Measurements from ENCODE around the gene IDH2.
"Not testable (repeated sequence)": the region's sequence is repeated elsewhere in the genome, so short reads cannot be mapped to it uniquely, and the experiment has no call there.

IDH2 gene

DNA sequence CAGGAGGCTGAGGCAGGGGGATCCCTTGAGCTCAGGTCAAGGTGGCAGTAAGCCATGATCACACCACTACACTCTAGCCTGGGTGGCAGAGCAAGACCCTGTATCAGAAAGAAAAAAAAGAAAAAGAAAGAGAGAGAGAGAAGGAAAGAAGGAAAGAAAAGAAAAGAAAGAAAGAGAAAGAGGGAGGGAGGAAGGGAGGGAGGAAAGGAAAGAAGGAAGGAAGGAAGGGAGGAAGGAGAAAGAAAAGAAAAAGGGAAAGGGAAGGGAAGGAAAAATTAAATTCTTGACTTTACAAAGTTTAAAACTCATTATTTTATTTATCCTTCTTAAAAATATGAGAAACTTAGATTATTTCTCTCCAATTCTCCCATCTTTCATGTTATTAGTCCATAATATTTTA is 17.1 kb upstream of the IDH2 start:
- in situ Hi-C loops (cut with HindIII; ENCODE audit: low sequenced_read_pairs), result no loop called here

DNA sequence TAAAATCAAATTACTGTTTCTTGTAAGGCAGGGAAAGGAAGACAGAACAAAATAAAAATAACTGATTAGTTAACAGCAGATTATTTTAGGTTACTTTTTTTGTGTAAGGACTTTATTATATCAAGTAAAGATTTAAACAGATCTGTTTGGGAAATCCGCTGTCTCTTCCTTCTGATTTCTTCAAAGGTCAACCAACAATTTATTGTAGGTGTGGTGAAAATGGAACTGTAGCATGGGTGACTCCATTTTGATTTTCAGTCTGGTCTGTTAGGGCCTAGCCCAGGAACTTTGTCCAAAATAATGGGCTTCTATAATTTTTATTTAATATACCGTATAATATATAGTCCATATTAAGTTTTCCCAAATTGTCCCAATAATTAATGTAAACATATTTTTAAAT is 13.5 kb upstream of the IDH2 start:
- in situ Hi-C loops (cut with HindIII; ENCODE audit: low sequenced_read_pairs), result no loop called here

DNA sequence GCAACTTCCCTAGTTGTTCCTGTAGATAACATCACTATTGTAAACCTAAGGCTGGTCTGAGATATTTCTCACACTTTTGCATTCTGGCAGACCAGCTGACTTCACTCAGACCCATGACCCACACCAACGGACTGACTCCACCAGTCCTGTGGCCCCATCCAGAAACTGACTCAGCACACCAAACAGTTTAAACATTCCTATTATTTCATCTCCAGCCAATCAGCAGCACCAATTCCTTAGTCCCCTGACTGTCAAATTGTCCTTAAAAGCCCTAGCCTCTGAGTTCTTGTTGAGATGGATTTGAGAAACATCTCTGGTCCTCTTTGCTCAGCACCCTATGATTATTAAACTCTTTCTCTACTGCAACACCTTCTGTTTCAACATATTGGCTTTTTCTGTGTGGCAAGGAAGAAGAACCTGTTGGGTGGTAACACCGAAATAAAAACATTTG is 12.2 kb upstream of the IDH2 start:
- in situ Hi-C loops (cut with HindIII; ENCODE audit: low sequenced_read_pairs), result no loop called here

DNA sequence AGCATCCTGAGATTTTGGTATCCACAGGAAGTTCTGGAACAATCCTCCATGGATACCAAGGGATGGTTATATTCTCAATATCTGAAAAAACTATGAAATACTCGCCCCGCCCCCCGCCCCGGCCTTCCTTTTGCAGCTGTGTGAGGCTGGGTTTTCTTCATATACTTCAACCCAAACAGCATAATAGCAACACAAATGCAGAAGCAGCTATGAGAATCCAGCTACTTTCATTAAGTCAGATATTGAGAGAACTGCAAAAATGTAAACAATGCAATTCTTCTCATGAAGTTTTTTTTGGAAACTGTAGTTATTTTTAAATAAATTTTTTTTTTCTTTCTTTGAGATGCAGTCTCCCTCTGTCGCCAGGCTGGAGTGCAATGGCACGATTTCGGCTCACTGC is 10.9 kb upstream of the IDH2 start:
- in situ Hi-C loops (cut with HindIII; ENCODE audit: low sequenced_read_pairs), result no loop called here

DNA sequence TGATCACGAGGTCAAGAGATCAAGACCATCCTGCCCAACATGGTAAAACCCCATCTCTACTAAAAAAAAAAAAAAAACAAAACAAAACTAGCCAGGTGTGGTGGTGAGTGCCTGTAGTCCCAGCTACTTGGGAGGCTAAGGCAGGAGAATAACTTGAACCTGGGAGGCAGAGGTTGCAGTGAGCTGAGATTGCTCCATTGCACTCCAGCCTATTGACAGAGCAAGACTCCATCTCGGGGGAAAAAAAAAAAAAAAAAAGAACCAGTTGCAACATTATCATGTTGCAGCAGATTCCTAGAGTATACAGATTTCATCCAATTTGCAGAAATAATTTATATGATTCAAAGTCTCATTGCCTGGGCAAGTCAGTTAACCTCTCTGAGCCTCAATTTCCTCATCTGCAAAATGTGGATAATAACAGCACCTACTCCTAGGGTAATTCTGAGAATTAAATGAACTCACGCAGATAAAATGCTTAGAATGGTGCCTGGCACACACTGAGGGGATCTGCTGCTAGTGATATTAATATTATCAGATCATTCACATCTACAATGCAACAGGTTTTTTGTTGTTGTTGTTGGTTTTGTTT is 7.0 kb upstream of the IDH2 start:
- in situ Hi-C loops (cut with HindIII; ENCODE audit: low sequenced_read_pairs), result not testable (repeated sequence)

DNA sequence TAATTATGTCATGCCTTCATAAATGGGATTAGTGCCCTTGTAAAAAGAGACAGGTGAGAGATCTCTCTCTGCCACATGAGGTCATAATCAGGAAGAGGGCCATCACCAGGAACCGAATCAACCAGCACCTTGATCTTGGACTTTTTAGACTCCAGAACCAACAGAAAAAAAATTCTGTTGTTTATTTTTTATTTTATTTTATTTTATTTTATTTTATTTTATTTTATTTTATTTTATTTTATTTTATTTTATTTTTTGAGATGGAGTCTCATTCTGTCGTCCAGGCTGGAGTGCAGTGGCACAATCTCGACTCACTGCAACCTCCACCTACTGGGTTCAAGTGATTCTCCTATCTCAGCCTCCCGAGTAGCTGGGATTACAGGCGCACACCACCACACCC is 5.8 kb upstream of the IDH2 start:
- in situ Hi-C loops (cut with HindIII; ENCODE audit: low sequenced_read_pairs), result not testable (repeated sequence)

DNA sequence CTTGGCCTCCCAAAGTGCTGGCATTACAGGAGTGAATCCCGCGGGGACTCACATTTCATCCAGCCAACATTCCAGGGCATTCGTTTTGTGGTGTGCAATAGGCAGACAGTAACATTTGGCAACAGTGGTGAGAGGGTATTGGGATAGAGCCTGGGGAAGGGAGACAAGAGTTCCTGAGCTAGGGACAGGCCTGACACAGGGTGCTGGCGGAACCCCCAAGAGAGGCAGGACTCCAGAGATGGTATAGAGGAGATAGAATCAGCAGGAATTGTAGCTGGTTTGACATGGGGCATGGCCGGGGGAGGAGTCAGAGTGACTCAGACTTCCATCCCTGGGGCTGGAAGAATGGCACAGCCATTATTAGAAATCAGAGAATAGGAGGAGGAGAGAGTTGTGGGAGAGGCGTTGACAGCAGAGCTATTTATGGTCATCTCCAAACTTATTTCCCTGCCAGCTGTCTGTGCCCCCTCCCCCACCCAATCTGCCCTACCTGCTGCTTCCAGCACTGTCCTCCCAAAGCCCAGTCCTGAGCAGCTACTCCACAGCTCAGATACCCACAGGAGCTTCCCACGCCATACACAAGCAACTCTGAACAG is 4.4 kb upstream of the IDH2 start:
- in situ Hi-C loops (cut with HindIII; ENCODE audit: low sequenced_read_pairs), result no loop called here

DNA sequence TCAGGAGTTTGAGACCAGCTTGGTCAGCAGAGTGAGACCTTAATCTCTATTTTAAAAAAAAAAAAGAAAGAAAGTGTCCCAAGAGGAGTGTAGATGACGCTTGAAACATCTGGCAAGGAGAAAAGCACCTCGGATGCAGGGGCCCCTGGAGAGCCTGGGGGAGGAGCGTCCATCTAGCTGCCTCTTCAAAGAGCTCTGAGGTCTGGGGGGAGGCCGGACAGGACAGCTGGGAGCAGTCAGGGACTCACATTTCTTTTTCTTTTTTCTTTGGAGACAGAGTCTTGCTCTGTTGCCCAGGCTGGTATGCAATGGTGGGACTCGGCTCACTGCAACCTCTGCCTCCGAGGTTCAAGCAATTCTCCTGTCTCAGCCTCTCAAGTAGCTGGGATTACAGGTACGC is 3.3 kb upstream of the IDH2 start:
- in situ Hi-C loops (cut with HindIII; ENCODE audit: low sequenced_read_pairs), result no loop called here

DNA sequence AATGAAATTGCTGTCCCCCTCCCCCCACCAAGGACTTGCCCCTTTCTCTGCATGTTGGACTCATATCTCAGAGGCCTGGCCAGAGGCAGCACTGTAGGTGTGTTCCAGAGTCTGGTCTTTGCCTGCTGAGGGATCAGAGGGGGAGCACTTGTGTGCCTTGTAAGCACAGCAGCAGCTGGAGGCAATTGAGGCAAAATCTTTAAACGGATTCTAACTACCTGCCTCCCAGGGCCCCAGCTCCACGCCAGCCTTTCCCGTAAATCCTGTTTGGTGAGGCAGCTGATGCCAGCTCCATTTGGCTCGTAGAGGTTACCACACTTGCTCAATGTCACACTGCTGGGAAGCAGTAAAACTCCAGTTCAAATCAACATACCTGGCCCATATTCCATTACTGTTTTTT is 2.3 kb upstream of the IDH2 start:
- in situ Hi-C loops (cut with HindIII; ENCODE audit: low sequenced_read_pairs), result no loop called here

DNA sequence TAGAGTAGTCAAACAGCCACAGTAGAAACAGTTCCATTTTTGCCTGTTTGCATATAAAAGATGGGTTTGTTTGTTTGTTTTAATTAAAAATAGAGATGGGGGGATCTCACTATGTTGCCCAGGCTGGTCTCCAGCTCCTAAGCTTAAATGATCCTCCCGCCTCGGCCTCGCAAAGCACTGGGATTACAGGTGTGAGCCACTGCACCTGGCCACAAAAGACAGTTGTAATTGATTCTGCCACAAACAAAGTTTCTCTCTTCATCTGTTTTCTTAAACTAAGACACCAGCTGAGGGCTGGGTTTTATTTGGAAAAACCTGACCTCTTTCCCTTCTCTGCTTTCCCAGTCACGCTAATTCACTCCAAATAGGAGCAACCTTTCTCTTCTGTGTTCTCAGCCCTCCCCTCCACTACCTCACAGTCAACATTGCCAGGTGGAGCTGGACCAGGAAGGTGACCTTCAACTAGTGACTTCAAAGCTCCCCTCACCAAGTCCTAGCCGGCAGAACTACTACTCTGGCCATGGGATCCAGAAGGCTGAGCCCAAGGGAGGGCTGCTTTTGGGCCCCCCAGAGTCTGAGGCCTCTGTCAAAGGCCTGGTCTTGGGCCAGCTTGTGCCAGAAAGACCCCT is 1.5 kb upstream of the IDH2 start:
- in situ Hi-C loops (cut with HindIII; ENCODE audit: low sequenced_read_pairs), result no loop called here

DNA sequence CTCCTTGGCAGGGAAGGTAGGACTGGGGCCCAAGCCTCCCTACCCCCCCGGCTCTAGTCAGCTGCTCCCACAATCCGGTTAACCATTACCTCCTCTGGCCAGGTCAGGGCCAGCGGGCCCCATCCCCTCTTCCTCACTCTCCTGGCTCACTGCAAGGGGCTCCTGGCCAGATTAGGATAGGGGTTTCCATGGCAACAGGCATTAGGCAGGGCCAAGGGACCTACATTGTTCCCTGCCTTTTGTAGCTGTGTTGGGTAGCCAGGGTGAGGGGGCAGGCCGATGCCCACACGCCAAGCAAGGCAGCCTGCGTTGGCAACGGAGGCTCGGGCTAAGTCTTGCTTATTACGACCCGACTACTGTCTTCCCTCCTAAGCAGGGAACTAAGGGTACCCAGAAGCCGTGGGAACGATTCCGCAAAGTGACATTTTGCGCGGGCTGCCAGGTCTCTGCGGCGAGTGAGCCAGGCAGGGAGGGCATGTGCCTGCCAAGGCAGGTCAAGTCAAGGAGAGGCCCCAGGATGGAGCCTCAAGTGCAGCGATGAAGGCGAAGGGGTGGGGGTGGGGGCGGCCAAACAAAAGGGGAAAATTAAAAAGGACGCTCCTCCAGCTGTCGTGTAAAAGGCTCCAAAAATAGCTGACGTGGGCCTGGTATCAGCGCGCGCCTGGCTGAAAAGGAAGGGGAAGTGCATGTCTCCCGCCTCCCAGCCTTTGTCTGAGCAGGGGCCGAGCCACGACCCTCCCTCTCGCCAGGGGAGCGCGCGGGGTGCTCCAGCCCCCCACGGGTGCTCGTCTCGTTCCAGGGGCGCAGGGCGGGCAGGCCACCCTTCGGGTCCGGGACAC is 919 bp downstream of the IDH2 start:
- in situ Hi-C loops (cut with HindIII; ENCODE audit: low sequenced_read_pairs), result no loop called here

DNA sequence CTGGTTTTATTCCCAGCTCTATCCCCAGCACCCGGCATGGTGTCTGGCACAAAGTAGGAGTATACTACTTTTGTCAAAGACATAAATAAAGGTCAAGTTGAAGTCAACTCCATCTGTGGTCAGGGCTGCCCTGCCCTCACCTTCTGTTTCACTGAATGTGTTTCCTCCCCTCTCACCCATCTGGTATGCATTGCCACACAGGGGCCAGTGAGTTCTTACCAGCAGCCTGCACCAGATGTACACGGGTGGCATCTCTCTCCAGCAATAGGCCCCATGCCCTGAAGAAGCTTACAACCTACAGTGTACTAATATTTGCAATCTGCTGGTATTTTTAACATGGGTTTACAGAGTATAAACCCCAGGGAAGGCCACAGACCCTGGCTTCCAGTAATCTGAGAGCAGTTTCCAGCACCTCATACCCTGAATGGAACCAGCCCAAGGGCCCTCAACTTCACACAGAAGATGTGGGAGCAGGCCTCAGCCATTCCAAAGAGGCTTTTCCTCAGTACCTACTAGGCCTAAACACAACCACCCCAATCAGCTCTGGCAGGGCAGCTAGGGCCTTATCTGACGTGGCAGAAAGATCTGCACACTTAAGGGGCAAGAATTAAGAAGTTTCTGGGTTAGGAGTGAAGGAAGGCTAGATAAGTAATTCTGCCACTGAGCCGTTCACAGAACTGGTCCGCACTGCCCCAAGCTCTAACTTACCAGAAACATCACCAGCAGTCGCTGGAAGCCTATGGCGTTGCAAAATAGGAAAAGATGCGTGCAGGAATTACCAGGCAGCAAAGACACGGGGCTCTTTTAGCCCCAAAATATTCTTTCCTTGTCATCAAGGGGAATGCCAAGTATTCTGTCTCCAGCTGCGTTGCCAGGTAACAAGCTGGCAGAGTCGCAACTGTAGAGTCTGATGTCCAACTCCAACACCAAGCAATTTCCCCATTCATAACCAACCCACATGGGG is 2.1 kb downstream of the IDH2 start:
- in situ Hi-C loops (cut with HindIII; ENCODE audit: low sequenced_read_pairs), result no loop called here

DNA sequence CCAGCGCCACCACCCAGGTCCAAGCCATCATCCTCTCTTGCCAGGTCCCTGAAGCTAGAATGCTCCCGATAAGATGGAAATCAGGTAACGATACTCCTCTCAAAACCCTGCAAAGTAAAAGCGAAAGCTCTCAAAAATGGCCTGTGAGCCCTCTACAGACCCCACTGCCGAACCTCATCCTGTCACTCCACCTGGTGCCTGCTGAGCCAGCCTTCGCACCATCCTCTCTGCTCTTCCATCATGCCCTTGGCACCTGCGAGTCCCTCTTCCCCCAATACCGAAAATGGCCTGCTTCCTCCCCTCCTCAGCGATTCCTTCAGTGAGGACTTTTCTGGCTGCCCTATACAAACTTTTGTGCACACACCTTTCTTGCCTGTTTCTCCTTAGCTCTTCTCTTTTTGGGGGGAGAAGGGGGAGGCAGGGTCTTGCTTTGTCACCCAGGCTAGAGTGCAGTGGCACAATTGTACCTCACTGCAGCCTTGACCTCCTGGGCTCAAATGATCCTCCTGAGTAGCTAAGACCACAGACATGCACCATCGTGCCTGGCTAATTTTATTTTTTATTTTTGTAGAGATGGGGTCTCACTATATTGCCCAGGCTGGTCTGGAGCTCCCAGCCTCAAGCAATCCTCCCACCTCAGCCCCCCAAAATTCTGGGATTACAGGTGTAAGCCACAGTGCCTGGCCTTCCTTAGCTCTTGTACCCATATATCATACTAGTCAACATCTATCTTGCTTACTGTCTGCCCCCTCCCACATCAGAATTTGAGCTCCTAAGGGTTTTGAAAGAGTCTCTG is 3.0 kb downstream of the IDH2 start:
- in situ Hi-C loops (cut with HindIII; ENCODE audit: low sequenced_read_pairs), result no loop called here

DNA sequence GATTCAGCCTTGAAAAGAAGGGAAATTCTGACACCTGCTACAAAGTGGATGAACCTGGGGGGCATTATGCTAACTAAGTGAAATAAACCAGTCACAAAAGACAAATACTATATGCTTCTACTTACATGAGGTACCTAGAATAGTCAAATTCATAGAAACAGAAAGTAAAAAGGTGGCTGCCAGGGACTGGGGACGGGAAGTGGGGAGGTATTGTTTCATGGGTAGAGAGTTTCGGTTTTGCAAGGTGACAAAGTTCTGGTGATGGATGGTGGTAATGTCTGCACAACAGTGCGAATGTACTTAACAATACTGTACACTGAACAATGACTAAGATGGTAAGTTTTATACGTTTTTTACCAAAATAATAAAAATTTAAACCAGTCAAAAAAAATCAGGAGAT is 4.8 kb downstream of the IDH2 start:
- in situ Hi-C loops (cut with HindIII; ENCODE audit: low sequenced_read_pairs), result no loop called here

DNA sequence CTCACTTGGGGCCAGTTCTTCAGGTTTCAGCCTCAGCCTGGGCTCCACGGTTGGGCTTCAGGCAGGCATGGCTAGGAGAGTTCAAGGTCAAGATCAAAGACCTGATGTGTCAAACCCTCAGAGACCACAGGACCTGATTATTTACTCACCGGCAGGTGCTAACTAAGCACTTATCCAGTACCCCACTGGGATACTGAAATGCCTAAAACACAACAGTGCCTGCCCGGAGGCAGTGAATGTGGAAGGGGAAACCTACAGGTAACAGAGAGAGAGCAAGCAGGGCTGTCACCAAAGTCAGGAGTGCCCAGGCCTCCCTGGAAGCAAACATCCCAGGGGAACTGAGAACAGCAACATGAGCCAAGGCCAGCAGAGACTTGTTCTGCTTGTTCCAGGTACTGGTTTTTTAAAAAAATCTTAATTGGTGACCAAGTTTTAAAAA is 6.7 kb downstream of the IDH2 start:
- in situ Hi-C loops (cut with HindIII; ENCODE audit: low sequenced_read_pairs), result no loop called here

DNA sequence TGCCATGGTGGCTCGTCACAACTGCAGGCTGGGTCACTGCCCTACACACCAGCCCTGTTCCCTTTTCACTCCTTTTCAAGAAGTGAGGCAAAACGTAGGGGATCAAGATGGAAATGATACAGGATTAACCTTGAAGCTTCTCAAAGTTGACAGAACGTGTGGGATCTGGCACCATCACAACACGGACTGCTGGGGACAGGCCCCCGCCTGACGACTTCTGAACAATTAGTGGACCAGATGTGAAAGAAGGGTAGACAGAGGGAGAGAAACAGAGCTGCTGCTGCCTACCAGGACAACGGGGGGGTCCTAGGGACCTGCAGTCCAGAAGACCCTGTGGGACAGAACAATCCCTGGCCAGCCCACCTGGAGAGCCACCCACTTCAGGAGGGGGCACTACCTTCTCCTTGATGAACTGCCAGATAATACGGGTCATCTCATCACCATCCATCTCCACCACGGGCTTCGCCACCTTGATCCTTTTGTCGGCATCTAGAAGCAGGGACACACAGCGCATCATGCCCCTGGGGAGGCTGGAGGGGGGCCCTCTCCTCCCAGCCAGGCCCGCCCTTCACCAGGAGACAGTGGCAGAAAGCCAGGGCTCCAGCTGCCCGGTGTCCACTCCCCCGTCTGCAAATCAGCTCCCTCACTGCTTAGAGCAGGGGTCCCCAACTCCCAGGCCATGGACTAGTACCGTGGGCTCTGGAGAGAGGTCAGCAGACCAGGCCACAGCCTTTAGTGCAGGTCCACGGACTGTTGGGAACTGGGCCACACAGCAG is 10.9 kb downstream of the IDH2 start:
- in situ Hi-C loops (cut with HindIII; ENCODE audit: low sequenced_read_pairs), result no loop called here

DNA sequence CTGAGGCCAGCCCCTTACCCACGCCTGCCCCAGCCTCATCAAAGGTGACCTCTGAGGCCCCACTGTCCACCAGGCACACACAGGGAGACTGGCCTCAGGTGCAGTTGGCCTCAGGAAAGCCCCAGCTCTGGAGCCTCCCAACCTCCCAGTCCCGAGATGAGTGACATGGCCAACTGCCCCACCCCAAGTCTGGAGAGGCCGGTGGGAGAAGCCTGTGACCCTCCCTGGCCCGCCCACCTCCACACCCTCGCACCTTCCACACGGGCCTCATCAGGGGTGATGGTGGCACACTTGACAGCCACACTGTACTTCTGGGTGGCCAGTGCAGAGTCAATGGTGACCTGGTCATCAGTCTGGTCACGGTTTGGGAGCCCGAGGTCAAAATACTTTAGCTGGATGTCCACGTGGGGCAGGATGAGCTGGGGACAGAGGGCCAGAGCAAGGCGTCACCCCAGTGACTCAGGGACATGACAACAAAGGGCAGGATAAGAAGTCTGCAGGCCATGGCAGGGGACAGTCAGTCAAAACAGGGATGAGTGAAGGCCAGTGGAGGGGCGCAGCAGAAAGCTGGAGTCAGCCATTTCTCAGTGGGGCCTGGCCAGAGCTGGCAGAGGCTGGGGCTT is 11.9 kb downstream of the IDH2 start:
- in situ Hi-C loops (cut with HindIII; ENCODE audit: low sequenced_read_pairs), result no loop called here

DNA sequence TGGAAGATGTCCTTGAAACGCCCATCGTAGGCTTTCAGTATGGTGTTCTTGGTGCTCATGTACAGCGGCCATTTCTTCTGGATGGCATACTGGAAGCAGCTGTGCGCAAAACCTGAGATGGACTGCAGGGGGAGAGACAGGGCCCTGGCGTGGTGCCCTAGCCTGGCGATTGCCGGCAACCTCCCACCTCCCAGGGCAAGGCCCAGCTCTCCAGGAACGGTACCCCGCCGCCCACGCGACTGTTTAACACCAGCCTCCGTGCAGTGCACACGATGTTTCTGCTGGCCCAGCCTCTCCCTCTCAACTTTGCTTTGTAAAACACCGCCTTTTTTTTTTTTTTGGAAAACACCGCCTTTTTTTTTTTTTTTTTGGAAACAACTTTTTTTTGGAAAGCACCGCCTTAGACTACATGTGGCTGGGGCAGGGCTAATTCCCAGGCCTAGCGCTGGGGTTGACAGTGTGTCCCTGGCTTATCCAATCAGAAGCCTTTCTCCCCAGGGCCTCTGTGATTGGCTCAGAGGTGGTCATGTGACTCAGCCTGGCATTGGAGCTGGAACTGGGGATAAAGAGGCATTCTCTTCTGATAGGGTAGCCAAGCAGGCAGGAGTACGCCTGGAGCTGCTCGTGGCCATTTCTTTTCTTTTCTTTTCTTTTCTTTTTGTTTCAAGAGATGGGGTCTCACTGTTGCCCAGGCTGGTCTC is 14.7 kb downstream of the IDH2 start:
- in situ Hi-C loops (cut with HindIII; ENCODE audit: low sequenced_read_pairs), result loop anchor here (10.0 kb wide), 1 partner anchor 213 kb away; no protein-coding TSS in a partner anchor
